ENCODE measurements around the gene ZNF592.

- TF ChIP-seq EP300 (IDR thresholded peaks at IDR 0.05; ENCODE audit: low read depth) (no peak), POLR2AphosphoS5 (IDR thresholded peaks at IDR 0.05) (no peak)
- TF ChIP-seq, protein P1, sequence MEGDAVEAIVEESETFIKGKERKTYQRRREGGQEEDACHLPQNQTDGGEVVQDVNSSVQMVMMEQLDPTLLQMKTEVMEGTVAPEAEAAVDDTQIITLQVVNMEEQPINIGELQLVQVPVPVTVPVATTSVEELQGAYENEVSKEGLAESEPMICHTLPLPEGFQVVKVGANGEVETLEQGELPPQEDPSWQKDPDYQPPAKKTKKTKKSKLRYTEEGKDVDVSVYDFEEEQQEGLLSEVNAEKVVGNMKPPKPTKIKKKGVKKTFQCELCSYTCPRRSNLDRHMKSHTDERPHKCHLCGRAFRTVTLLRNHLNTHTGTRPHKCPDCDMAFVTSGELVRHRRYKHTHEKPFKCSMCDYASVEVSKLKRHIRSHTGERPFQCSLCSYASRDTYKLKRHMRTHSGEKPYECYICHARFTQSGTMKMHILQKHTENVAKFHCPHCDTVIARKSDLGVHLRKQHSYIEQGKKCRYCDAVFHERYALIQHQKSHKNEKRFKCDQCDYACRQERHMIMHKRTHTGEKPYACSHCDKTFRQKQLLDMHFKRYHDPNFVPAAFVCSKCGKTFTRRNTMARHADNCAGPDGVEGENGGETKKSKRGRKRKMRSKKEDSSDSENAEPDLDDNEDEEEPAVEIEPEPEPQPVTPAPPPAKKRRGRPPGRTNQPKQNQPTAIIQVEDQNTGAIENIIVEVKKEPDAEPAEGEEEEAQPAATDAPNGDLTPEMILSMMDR (IDR thresholded peaks at IDR 0.05), result no peak
Measured at GRCh38 chr15:84772031-84772430, 23.6 kb downstream of the ZNF592 start.

All from transverse colon (tissue), 4 donors.